Measurements from ENCODE around the gene RAP1A.
"Not testable (repeated sequence)": the region's sequence is repeated elsewhere in the genome, so short reads cannot be mapped to it uniquely, and the experiment has no call there.

DNA sequence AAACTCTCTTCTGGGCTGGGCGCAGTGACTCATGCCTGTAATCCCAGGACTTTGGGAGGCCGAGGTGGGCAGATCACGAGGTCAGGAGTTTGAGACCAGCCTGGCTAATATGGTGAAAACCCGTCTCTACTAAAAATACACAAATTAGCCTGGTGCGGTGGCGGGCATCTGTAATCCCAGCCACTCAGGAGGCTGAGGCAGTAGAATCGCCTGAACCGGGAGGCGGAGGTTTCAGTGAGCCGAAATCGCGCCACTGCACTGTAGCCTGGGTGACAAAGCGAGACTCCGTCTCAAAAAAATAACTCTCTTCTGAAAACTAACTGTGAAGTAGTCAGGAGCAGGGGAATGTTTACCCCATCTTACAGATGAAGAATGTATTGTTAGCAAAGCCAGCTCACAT is 122.7 kb downstream of the RAP1A start:
- not testable (repeated sequence) for TF ChIP-seq NFRKB, ZNF384, FOXK2 (IDR thresholded peaks at IDR 0.05)

All from HEK293T (cell line).